NB4 (cell line): ENCODE results near the gene PDE4D.

ENCODE experiments used
- CTCF ChIP-seq: IDR thresholded peaks from one replicate; pipeline ENCODE4 v1.5.1; 2012; ENCODE audit warnings: low read depth, low read length
- MAX ChIP-seq: IDR thresholded peaks from 2 replicates; pipeline ENCODE4 v1.6.1; 2011; ENCODE audit warnings: low read depth, low read length
- POLR2A ChIP-seq: IDR thresholded peaks from 2 replicates; pipeline ENCODE4 v1.6.1; 2011; ENCODE audit warnings: mild to moderate bottlenecking; ENCODE audit not compliant: insufficient read length; ENCODE audit errors: extremely low read depth

DNA sequence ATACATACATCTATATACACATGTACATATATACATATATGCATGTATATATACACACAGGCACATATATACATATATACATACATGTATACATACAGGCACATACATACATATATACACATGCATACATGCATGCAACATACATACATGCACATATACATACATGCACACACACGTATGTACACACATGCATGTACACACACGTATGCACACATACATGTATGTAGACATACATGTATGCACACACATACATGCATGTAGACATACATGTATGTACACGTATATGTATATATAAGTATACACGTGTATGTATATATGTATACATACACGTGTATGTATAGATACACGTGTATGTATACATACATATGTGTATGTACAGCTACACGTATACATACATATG, 693.7 kb downstream of the PDE4D start:
- TF ChIP-seq MAX, result no peak
- no peak for TF ChIP-seq CTCF
- no peak for TF ChIP-seq POLR2A
